T-helper 2 cell treated with Interferon-gamma antibody and Interleukin-4, amounts not matched to agents 5 μg/mL and 100 μg/mL, for 36 hours (primary cell): ENCODE data around the gene ATL2.
"Not testable (repeated sequence)": the region's sequence is repeated elsewhere in the genome, so short reads cannot be mapped to it uniquely, and the experiment has no call there.

Source experiments
- DNase-seq: peaks from one replicate; pipeline ENCODE4 v3.0.0; 2021; ENCODE audit warnings: low spot score
- H3K27ac Mint-ChIP-seq: one replicate; pipeline ENCODE4 v1.8.0; 2021; ENCODE audit warnings: mild to moderate bottlenecking, mixed read lengths
- H3K27me3 Mint-ChIP-seq: one replicate; pipeline ENCODE4 v1.8.0; 2021; ENCODE audit warnings: low read depth, mixed read lengths
- H3K36me3 Mint-ChIP-seq: one replicate; pipeline ENCODE4 v1.8.0; 2021; ENCODE audit warnings: low read depth, mixed read lengths
- H3K4me1 Mint-ChIP-seq: one replicate; pipeline ENCODE4 v1.8.0; 2021; ENCODE audit warnings: low read depth, mixed read lengths
- H3K4me3 Mint-ChIP-seq: one replicate; pipeline ENCODE4 v1.8.0; 2022; ENCODE audit warnings: mild to moderate bottlenecking, moderate library complexity, mixed read lengths
- H3K9me3 Mint-ChIP-seq: one replicate; pipeline ENCODE4 v1.8.0; 2021; ENCODE audit warnings: mixed read lengths

ATL2 gene

DNA sequence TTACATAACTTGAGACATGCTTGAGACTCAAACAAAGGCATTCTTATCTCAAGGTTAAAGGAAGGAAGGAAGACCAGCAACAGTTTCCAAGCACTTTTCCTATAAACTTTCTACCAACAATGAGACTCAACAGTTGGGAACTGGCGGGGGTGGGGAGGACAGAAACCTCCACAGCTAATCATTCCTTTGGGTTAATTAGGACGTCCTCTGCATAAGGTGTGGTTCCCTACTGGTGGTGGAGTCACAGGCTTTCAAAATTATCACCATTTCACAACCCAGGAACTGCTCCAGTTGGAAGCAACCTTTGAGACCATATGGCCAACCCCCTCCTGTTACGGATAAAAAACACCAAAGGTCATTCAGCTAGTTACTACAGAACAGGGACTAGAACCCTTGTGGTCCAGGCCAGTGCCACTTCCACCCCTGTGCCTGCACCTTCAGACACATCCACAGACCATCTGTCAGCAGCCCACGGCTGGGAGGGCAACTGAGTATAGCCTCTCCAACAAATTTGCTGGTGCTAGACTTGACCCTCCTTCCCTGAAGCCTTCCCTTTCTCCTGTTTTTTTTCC, 30.1 kb upstream of the ATL2 start:
- Mint-ChIP-seq H3K27ac (no peak overlapping the region), H3K9me3 (peaks cover 7% of the 10 kb centered on the region), H3K36me3 (no peaks in the 10 kb centered on the region), H3K4me3 (no peak overlapping the region), H3K4me1 (no peaks in the 10 kb centered on the region), H3K27me3 (peaks cover 8% of the 10 kb centered on the region)
- DNase-seq, result no peak

DNA sequence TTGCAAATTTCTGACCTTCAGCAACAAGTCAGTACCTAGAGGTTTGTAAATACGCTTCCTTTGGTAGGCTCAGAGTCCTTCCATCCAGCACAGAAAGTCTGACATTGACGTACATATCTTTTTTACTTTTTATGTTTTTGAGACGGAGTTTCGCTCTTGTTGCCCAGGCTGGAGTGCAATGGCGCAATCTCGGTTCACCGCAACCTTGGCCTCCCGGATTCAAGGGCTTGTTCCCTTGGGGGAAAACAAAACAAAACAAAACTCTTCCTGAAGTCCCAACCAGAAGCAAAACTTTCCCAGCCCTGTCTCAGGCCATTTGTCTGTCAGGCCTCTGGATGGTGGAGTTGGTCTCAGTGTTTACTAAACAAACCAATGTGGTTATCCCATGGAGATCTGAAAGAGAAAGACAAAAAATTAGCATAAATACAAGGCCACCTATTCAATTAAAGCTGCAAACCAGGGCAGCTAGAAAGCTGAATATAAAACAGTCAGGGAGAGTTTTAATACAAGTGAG, 29.6 kb upstream of the ATL2 start:
- Mint-ChIP-seq H3K36me3 (no peaks in the 10 kb centered on the region), H3K4me3 (no peak overlapping the region), H3K27ac (no peak overlapping the region), H3K27me3 (peaks cover 8% of the 10 kb centered on the region), H3K9me3 (peaks cover 3% of the 10 kb centered on the region), H3K4me1 (no peaks in the 10 kb centered on the region)
- DNase-seq, result no peak

DNA sequence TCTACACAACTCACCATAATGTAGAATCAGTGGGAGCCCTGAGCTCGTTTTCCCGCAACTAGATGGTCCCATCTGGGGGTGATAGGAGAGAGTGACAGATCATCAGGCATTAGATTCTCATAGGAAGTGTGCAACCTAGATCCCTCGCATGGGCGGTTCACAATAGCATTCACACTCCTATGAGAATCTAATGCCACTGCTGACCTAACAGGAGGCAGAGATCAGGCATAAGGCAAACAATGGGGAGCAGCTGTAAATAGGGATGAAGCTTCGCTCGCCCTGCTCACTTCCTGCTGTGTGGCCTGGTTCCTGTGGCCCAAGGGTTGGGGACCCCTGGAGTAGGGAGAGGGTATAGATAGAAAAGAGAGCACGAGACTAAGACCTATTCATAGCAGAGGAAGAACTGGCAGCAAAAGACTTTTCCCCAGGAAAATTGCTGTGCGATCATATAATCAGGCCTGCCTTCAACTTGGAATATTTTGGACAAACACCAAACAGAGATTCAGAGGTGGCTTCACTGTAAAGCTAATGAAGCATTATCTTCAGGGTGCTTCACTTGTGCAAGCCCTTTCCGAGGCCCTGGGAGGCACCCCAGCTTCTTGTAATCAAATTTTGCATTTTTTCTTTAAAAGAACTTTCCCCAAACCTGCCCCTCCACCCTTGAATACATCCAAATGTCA, 29.0 kb upstream of the ATL2 start:
- H3K4me1 Mint-ChIP-seq, result no peaks in the 10 kb centered on the region
- H3K27me3 Mint-ChIP-seq, result peaks cover 9% of the 10 kb centered on the region
- no peak overlapping the region for H3K27ac Mint-ChIP-seq
- DNase-seq, result no peak
- no peaks in the 10 kb centered on the region for H3K9me3 Mint-ChIP-seq
- H3K4me3 Mint-ChIP-seq, result no peak overlapping the region
- H3K36me3 Mint-ChIP-seq, result no peaks in the 10 kb centered on the region

DNA sequence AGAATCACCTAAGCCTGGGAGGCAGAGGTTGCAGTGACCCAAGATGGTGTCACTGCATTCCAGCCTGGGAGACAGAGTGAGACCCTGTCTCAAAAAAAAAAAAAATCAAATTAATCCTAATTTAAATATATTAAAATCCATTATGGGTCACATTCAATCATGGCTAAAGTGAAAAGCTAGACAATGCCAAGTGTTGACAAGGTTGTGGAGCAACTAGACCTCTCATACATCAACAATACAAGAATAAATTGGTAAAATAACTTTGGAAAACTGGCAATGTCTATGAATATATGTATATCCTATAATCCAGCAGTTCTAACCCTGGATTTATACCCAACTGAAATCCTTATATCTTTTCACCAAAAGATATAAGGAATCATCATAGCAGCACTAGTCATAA, 23.4 kb upstream of the ATL2 start:
- Mint-ChIP-seq H3K27ac (no peak overlapping the region), H3K4me3 (no peak overlapping the region), H3K36me3 (no peaks in the 10 kb centered on the region), H3K4me1 (peaks cover 4% of the 10 kb centered on the region), H3K9me3 (no peaks in the 10 kb centered on the region), H3K27me3 (peaks cover 11% of the 10 kb centered on the region)
- DNase-seq, result no peak

DNA sequence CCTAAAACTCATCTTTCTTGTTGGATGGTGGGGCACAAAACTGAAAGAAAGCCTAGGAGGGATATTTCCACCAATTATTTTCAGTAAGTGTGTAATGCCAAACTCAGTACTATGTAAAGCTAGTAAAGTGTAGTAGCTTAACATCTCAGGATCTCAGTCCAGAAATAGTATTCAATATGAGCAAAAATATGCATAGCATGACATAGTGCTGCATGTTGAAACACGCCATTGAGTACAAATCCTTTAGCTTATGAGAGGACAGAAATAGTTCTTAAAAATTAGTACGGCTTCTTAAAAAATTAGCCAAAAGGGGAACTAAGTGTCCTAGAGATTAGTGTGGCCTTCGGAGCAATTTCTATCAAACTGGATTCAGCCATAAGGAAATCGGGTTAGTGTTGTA, 21.7 kb upstream of the ATL2 start:
- Mint-ChIP-seq H3K4me3 (no peak overlapping the region), H3K9me3 (no peaks in the 10 kb centered on the region), H3K27me3 (peaks cover 13% of the 10 kb centered on the region), H3K36me3 (peaks cover 2% of the 10 kb centered on the region), H3K4me1 (peaks cover 17% of the 10 kb centered on the region), H3K27ac (no peak overlapping the region)
- DNase-seq, result no peak

DNA sequence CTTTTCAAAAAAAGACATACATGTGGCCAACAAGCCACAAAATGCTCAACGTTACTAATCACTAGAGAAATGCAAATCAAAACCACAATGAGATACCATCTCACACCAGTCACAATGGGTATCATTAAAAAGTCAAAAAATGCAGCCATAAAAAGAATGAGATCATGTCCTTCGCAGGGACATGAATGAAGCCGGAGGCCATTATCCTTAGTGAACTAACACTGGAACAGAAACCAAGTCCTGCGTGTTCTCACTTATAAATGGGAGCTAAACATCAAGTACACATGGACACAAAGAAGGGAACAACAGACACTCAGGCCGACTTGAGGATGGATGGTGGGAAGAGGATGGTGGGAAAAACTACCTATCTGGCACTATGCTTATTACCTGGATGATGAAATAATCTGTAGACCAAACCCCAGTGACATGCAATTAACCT, 17.8 kb upstream of the ATL2 start:
- peaks cover 19% of the 10 kb centered on the region for H3K4me1 Mint-ChIP-seq
- H3K36me3 Mint-ChIP-seq, result peaks cover 2% of the 10 kb centered on the region
- peaks cover 26% of the 10 kb centered on the region for H3K27me3 Mint-ChIP-seq
- H3K4me3 Mint-ChIP-seq, result peak overlapping the region; percentile 27
- no peaks in the 10 kb centered on the region for H3K9me3 Mint-ChIP-seq
- H3K27ac Mint-ChIP-seq, result no peak overlapping the region
- peak; percentile 20 for DNase-seq

DNA sequence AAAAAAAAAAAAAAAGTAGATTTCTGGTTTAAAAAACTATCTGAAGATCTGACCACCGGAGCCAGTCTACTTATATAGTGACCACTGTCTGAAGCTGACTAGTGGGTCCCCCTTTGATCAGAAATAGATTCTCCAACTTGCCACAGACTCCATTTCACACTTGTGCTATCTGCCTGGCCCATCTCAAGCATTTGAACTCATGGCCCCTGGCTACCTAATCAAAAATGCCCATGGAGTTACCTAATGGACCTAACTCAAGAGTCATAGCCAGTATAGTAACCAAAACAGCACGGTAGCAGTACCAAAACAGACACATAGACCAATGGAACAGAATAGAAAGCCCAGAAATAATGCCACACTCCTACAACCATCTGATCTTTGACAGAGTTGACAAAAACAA, 17.0 kb upstream of the ATL2 start:
- DNase-seq, result no peak
- Mint-ChIP-seq H3K4me1 (peaks cover 25% of the 10 kb centered on the region), H3K9me3 (no peaks in the 10 kb centered on the region), H3K4me3 (no peak overlapping the region), H3K27ac (no peak overlapping the region), H3K27me3 (peaks cover 27% of the 10 kb centered on the region), H3K36me3 (peaks cover 2% of the 10 kb centered on the region)

DNA sequence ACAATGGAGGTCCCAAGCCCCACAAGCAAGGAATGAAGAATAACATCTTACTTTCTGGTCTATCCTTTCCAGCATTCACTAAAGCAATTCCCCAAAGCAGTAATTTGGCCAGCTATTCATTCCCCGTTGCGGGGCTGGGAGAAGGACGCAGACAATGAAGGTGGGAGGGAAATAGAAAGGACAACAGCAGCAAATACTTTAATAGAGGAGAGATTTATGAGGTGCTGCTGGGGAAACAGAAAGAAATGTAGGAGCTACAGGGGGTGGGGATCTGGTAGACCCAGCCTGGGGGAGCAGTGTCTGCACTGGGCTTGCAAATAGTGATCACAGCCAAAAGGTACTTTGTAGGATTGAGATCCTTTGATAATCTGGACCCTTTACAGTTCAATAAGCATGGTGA, 13.9 kb upstream of the ATL2 start:
- Mint-ChIP-seq H3K4me3 (no peak overlapping the region), H3K27ac (no peak overlapping the region), H3K9me3 (no peaks in the 10 kb centered on the region), H3K36me3 (peaks cover 2% of the 10 kb centered on the region), H3K27me3 (peaks cover 21% of the 10 kb centered on the region), H3K4me1 (peaks cover 41% of the 10 kb centered on the region)
- no peak for DNase-seq

DNA sequence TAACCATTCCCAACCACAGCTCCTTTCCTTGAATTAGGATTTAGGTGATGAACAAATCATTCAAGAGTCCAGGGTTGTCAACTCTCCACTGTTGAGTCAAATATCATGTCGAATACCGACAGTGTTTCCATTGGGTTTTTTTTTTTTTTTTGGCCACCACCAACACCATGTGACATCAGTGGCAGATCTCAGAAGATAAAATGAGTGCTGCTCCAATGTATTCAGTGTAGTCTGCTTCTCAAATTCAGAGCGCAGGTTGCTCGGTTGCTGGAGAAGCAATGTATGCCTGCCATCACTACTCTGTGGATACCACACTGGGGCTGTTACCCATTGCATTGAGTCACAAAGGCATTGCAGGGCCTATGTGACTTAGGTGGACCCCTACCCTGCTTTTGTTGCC, 10.8 kb upstream of the ATL2 start:
- H3K4me3 Mint-ChIP-seq, result peak overlapping the region; percentile 75
- peaks cover 15% of the 10 kb centered on the region for H3K27me3 Mint-ChIP-seq
- no peaks in the 10 kb centered on the region for H3K36me3 Mint-ChIP-seq
- peak; percentile 45 for DNase-seq
- peaks cover 27% of the 10 kb centered on the region for H3K4me1 Mint-ChIP-seq
- H3K27ac Mint-ChIP-seq, result peak overlapping the region; percentile 72
- no peaks in the 10 kb centered on the region for H3K9me3 Mint-ChIP-seq

DNA sequence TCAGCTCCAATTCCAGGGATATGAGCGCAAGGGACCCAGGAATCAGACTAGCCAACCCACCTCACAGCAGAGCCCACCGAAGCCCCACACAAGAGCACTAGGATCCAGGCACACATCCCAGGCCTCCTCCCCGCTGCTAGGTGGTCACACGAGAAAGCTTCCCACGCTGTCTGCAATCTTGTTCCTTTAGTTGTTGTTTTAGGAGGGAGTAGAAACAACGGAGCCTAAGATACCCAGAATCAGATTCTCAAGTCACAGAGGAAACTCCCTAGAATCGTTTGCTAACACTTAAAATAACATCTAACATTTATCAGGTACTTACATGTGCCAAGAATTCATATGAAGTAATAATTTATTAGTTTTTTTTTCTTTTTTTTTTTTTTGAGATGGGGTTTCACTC, 9.7 kb upstream of the ATL2 start:
- DNase-seq, result no peak
- peaks cover 29% of the 10 kb centered on the region for H3K4me1 Mint-ChIP-seq
- H3K4me3 Mint-ChIP-seq, result no peak overlapping the region
- H3K36me3 Mint-ChIP-seq, result no peaks in the 10 kb centered on the region
- peaks cover 15% of the 10 kb centered on the region for H3K27me3 Mint-ChIP-seq
- H3K9me3 Mint-ChIP-seq, result no peaks in the 10 kb centered on the region
- no peak overlapping the region for H3K27ac Mint-ChIP-seq

DNA sequence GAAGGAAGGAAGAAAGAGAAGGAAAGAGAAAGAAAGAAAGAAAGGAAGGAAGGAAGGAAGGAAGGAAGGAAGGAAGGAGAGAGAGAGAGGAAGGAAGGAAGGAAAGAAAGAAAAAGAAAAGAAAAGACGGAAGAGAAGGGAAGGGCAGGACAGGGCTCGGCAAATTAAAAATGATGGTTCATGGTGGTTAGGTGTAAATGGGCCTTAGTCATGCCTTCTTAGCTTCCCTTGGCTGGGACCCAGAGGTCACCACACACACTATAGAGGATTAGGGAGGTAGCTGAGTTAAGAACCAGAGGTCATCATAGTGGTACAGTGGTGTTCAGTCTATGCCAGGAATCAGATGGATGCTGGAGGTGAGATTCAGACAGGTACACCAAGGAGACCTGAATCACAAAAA, 9.3 kb upstream of the ATL2 start:
- Mint-ChIP-seq H3K27me3 (peaks cover 14% of the 10 kb centered on the region), H3K27ac (no peak overlapping the region), H3K4me1 (peaks cover 32% of the 10 kb centered on the region)

DNA sequence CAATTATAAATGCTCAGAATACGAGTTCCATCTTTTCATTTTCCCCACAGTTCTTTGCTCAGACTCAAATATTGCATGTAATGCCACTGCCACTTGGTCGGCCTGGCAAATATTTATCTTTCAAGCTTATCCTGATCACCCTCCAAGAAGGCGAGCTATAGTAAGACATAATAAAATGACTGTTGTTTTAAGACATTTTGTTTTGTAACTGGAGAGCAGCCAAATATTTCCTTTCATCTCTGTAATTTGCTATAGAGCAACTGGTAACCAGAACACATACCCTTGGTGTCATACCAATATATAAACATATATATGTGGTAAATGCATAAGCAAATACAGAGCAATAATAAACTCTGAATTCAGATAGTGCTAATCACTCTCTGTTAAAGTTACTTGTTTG, 7.3 kb upstream of the ATL2 start:
- Mint-ChIP-seq H3K4me3 (no peak overlapping the region), H3K4me1 (peaks cover 43% of the 10 kb centered on the region), H3K27ac (no peak overlapping the region), H3K27me3 (no peaks in the 10 kb centered on the region), H3K9me3 (no peaks in the 10 kb centered on the region), H3K36me3 (no peaks in the 10 kb centered on the region)
- DNase-seq, result no peak

More for the DNA sequence above, 9.3 kb upstream of the ATL2 start:
- no peaks in the 10 kb centered on the region for H3K36me3 Mint-ChIP-seq
- H3K9me3 Mint-ChIP-seq, result no peaks in the 10 kb centered on the region
- no peak for DNase-seq
- H3K4me3 Mint-ChIP-seq, result no peak overlapping the region

DNA sequence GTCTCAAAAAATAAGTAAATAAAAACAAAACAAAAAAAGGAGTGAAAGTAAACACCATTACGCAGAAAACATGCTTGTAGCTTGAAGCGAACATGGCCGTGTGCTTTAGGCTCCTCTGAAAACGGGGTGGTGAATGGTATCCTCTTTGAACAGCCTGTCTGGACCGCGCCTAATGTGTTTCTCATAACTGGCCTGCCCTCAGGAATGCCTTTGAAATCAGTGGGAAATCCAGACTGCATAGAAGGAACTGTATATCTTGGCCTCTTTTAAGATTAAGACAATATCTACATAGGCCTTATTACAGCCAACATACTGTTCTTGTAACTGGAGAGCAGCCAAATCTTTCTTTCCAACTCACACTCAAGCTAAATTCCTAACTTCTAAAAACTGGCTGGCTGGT, 6.7 kb upstream of the ATL2 start:
- H3K4me3 Mint-ChIP-seq, H3K27ac Mint-ChIP-seq, H3K9me3 Mint-ChIP-seq, H3K36me3 Mint-ChIP-seq, H3K27me3 Mint-ChIP-seq, DNase-seq: not testable (repeated sequence)
- H3K4me1 Mint-ChIP-seq, result peaks cover 41% of the 10 kb centered on the region

DNA sequence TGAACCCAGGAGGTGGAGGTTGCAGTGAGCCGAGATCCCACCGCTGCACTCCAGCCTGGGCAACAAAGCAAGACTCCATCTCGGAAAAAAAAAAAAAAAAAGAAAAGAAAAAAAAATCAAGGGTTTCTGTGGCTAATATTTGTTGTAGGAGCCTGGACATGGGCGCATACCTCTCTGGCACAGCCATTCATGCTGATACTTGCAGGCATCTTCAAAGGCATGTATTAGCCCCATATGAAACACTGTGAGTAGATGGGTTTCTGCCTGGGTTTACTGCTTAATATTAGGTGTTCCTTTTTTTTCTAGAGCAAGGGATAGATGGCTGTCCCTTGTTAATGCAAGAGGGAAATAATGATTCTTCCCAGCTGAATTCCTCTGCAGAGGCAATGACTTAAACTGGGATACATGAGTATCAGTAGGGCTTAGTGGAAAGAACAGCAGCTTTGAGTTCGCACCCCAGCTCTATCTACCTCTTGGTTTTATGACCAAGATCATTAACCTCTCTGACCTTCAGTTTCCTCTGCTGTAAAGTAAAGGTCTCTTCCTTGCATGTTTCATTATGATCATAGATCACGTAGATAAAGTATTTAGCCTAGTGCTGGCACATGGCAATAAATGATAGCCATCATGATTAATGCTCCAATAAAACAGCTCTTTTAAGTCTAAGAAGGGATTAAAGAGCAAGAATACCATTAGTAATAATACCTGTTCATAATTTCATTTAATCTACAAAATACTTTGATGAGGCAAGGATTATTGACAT, 4.5 kb upstream of the ATL2 start:
- Mint-ChIP-seq H3K9me3 (no peaks in the 10 kb centered on the region), H3K27me3 (no peaks in the 10 kb centered on the region), H3K36me3 (no peaks in the 10 kb centered on the region), H3K4me1 (peaks cover 37% of the 10 kb centered on the region), H3K27ac (peak overlapping the region; percentile 52), H3K4me3 (no peak overlapping the region)
- DNase-seq, result no peak
